ENCODE measurements around the gene PLEKHH1. TPM values are rescaled to one million over a fixed set of nuclear protein-coding genes. Genes with fewer than 3 reads are reported as not detected.

The PLEKHH1 gene
- polyA plus RNA-seq, 4 donors: 30.4 to 85.5 (median 55.2) TPM

DNA sequence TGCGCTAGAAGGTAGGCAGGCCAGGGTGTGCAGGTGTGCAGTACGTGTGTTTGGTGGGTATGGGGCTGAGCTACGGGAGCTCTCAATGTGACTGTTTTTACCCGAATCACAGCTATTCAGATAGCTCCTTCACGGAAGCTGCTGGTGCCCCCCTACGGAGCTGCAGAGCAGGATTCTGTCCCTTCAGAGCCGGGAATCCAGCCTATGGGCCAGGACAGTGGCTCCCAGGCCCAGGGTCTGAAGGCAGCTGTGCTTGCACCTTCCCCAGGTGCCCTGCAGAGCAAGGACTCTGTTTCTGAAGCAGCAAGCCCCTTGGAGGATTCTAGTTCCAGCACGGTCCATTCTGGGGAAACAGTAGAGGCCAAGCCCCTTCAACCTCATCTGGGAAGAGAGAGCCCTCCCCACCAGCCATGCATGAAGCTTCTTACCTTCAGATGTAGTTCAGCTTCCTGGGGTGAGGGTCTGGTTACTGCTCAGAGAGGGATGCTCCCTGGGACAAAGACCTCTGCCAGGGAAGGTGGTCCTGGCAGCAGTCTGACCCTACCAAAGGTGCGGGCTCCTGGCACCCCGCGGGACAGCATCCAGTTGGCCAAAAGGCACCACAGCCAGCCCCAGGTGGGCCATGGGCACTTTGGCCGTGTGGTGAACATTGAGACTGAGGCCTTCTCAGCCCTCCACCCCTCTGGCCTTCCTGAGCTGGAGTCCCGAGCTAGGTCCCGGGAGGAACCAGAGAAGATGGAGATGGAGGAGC lies 29.1 kb downstream of the PLEKHH1 start:
- no peak for DNase-seq (ENCODE audit: low read depth in 4 of 4, low spot score in 2 of 4)

DNA sequence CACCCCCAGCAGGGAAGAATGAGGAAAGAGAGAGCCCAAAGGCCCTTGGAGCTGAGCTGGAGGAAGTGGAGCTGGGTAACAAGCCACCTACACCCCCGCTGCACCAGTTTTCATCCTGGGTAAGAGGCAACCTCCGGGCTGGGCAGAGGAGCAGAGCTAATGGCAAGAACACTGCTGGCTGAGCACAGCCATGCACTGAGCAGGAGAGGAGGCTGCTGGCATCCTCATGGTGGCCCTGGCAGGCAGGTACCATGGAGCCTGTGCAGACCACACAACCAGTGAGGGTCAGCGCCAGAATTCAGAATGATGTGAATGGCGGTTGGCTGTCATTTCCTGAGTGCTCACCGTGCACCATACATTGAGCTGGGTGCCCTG lies 29.7 kb downstream of the PLEKHH1 start:
- no peak for DNase-seq (ENCODE audit: low read depth in 4 of 4, low spot score in 2 of 4)

- no peak for DNase-seq (ENCODE audit: low read depth in 4 of 4, low spot score in 2 of 4)
Observed at GRCh38 chr14:67564236-67564635, 31.1 kb downstream of the PLEKHH1 start.

GRCh38 chr14:67566908-67567307 lies 33.8 kb downstream of the PLEKHH1 start:
- DNase-seq (ENCODE audit: low read depth in 4 of 4, low spot score in 2 of 4): no peak

GRCh38 chr14:67567654-67568053 lies 34.6 kb downstream of the PLEKHH1 start:
- DNase-seq (ENCODE audit: low read depth in 4 of 4, low spot score in 2 of 4): no peak

- DNase-seq (ENCODE audit: low read depth in 4 of 4, low spot score in 2 of 4): no peak
Observed at GRCh38 chr14:67569011-67569650, 36.0 kb downstream of the PLEKHH1 start.

- DNase-seq (ENCODE audit: low read depth in 4 of 4, low spot score in 2 of 4): no peak
Observed at GRCh38 chr14:67569651-67570290, 36.7 kb downstream of the PLEKHH1 start.

DNA sequence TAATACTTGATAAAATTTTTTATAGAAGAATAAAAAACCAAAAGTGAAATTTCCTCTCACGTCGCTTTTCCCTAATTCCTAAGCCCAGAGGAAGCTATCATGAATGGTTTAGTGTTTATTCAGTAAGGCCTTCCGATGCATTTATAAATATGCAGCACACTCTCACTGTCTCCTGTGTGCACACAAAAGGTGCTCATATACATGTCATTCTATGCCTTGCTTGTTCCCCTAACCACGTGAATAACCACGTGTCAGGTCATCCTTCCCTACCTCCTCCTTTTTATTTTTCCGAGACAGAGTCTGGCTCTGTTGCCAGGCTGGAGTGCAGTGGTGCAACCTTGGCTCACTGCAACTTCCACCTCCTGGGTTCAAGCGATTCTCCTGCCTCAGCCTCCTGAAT lies 37.4 kb downstream of the PLEKHH1 start:
- no peak for DNase-seq (ENCODE audit: low read depth in 4 of 4, low spot score in 2 of 4)

DNA sequence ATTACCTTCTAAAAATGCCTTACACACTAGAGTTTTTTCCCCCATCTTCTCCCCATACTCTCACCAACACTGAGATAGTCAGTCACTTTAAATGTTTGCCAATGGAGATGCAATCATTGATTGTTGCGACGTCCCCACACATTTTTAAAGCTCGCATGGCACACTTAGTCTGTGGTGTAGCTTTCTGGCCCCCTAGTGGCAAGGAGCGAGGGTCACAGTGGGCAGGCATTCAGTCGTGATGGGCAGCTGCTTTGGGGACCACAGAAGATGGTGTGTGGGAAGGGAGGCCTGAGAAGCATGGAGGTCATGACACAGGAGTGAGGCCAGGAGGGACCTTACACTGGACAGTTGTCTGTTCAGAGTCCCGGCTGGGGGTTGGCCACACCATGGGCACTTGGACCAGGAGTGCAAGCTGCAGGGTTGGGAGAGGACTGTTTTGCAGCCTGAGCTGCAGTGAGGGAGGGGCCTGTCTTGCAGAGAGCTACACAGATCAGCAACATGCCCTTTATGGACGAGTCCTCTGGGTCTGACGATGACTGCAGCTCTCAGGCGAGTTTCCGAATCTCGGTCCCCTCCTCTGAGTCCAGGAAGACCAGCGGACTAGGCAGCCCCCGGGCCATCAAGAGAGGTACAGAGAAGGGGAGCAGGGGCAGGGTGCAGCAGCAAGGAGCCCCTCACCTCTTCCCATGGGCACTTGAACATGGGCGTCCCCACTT lies 38.3 kb downstream of the PLEKHH1 start:
- DNase-seq (ENCODE audit: low read depth in 4 of 4, low spot score in 2 of 4): no peak

- DNase-seq (ENCODE audit: low read depth in 4 of 4, low spot score in 2 of 4): no peak
Observed at GRCh38 chr14:67571991-67572323, 38.9 kb downstream of the PLEKHH1 start.

- no peak for DNase-seq (ENCODE audit: low read depth in 4 of 4, low spot score in 2 of 4)
Observed at GRCh38 chr14:67572608-67573007, 39.5 kb downstream of the PLEKHH1 start.

GRCh38 chr14:67573228-67574010 lies 40.3 kb downstream of the PLEKHH1 start:
- DNase-seq (ENCODE audit: low read depth in 4 of 4, low spot score in 2 of 4): no peak

GRCh38 chr14:67574156-67574555 lies 41.1 kb downstream of the PLEKHH1 start:
- DNase-seq (ENCODE audit: low read depth in 4 of 4, low spot score in 2 of 4): no peak

DNA sequence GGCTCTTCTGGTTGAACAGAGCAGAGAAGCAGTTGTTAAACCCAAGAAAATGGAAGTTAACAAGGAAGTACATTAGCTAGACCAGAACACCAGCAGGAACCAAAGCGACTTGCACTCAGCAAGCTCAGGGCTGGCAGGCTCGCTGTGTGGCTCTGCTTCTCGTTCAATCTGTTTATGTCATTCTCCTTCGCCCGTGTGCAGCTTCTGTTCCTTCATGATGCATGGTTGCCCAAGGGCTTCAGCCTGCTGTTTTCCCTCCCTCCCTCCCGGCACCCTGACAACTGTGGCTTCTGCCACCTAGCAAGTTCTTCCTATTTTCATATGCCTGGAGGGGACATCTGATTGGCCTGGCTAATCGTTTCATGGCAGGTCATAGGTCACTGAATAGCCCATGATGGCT lies 41.7 kb downstream of the PLEKHH1 start:
- DNase-seq (ENCODE audit: low read depth in 4 of 4, low spot score in 2 of 4): no peak

DNA sequence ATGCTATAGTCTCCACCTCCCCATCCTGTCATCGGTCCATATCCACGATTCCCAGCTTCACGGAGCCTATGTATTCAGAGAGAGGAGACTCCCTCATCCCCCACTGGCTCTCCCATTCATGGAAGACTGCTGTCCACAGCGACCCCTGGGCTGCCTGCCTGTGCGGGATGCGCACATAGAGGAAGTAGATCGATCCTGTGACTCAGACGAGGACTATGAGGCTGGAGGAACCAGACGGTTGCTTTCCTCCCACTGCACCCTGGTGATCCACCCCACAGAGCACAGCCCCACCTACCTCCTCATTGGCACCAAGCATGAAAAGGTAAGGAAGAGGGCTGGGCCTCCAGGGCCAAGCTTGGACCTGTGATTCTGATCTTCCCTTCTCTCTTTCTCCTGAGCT lies 42.6 kb downstream of the PLEKHH1 start:
- DNase-seq (ENCODE audit: low read depth in 4 of 4, low spot score in 2 of 4): no peak

GRCh38 chr14:67576216-67576955 lies 43.3 kb downstream of the PLEKHH1 start:
- DNase-seq (ENCODE audit: low read depth in 4 of 4, low spot score in 2 of 4): no peak

GRCh38 chr14:67577181-67577808 lies 44.2 kb downstream of the PLEKHH1 start:
- no peak for DNase-seq (ENCODE audit: low read depth in 4 of 4, low spot score in 2 of 4)

GRCh38 chr14:67577909-67578749 lies 45.0 kb downstream of the PLEKHH1 start:
- no peak for DNase-seq (ENCODE audit: low read depth in 4 of 4, low spot score in 2 of 4)

DNA sequence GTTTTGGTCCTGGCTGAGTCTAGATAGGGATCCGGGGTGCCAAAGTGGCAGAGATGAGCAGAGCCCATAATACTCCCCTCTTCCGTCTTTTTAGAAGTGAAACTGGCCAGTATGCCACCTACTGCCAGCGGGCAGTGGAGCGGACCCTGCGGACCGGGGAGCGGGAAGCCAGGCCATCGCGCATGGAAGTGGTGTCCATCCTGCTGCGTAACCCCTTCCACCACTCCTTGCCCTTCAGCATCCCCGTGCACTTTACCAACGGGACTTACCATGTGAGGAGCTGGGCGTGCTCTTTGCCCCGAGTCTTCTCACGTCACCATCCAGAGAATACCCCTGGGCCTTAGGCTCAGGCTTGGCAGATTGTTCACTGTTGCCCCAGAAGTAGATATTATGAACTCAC lies 46.0 kb downstream of the PLEKHH1 start:
- no peak for DNase-seq (ENCODE audit: low read depth in 4 of 4, low spot score in 2 of 4)
